Liver (tissue), 9 donors: Measurements from ENCODE around the gene FAM13A. TPM values are rescaled to one million over a fixed set of nuclear protein-coding genes. Genes with fewer than 3 reads are reported as not detected.

Experiments
- DNase-seq: peaks from one replicate; pipeline ENCODE4 v3.0.0-alpha.2; 2017; ENCODE audit warnings: low spot score
- H3K27ac ChIP-seq, 2 donors: one replicate each; pipeline ENCODE4 v1.7.0; 2013; ENCODE audit warnings: inconsistent platforms in 2 of 2, low read length in 2 of 2, control low read depth in 1 of 2, low read depth in 1 of 2, mild to moderate bottlenecking in 1 of 2
- H3K27me3 ChIP-seq, 4 donors: one replicate each; pipeline versions ENCODE4 v1.6.1 to v1.7.0; 2013; ENCODE audit warnings: low read length in 3 of 4, inconsistent platforms in 1 of 4, mild to moderate bottlenecking in 1 of 4, moderate library complexity in 1 of 4; ENCODE audit not compliant: control insufficient read depth in 4 of 4, insufficient read depth in 4 of 4
- H3K36me3 ChIP-seq, 4 donors: one replicate each; pipeline versions ENCODE4 v1.6.1 to v1.7.0; 2013; ENCODE audit warnings: low read length in 3 of 4, mild to moderate bottlenecking in 3 of 4, low read depth in 1 of 4, moderate library complexity in 1 of 4; ENCODE audit not compliant: control insufficient read depth in 4 of 4, insufficient read depth in 3 of 4
- H3K4me1 ChIP-seq, 4 donors: one replicate each; pipeline versions ENCODE4 v1.6.1 to v1.7.0; 2013; ENCODE audit warnings: low read length in 3 of 4, mild to moderate bottlenecking in 3 of 4, moderate library complexity in 1 of 4; ENCODE audit not compliant: control insufficient read depth in 4 of 4, insufficient read depth in 4 of 4
- H3K4me3 ChIP-seq, 3 donors: one replicate each; pipeline versions ENCODE4 v1.6.1 to v1.7.0; 2013; ENCODE audit warnings: low read length in 3 of 3, control low read depth in 1 of 3, low read depth in 1 of 3, mild to moderate bottlenecking in 1 of 3
- H3K9ac ChIP-seq, 2 donors: one replicate each; pipeline ENCODE4 v1.7.0; 2013; ENCODE audit warnings: low read length in 2 of 2, mild to moderate bottlenecking in 2 of 2, moderate library complexity in 2 of 2, control low read depth in 1 of 2, low read depth in 1 of 2
- H3K9me3 ChIP-seq, 4 donors: one replicate each; pipeline versions ENCODE4 v1.6.1 to v1.7.0; 2013; ENCODE audit warnings: low read length in 3 of 4; ENCODE audit not compliant: control insufficient read depth in 4 of 4
- ATF3 ChIP-seq: IDR thresholded peaks from 2 replicates; pipeline ENCODE4 v1.6.1; 2016; ENCODE audit warnings: antibody characterized with exemption
- CTCF ChIP-seq: fragments of 150-350 bp; IDR thresholded peaks from 2 replicates; pipeline ENCODE4 v1.5.1; 2017; ENCODE audit warnings: improper control_type of control experiment, low read depth, low read length; ENCODE audit not compliant: missing input control
- EGR1 ChIP-seq, 2 donors: IDR thresholded peaks; 2 replicates each; pipeline ENCODE4 v1.6.1; 2016 to 2018; ENCODE audit warnings: antibody characterized with exemption in 2 of 2, low read depth in 2 of 2
- FOXA2 ChIP-seq: IDR thresholded peaks from 2 replicates; pipeline ENCODE4 v1.6.1; 2016; ENCODE audit warnings: antibody characterized with exemption
- GABPA ChIP-seq, 2 donors: IDR thresholded peaks in 1 of 2; conservative IDR thresholded peaks in 1 of 2; 2 replicates each; pipeline ENCODE4 v1.6.1; 2016; ENCODE audit warnings: antibody characterized with exemption in 2 of 2, mild to moderate bottlenecking in 1 of 2, moderate library complexity in 1 of 2
- HNF4A ChIP-seq, 2 donors: conservative IDR thresholded peaks; 2 replicates each; pipeline ENCODE4 v1.6.1; 2016; ENCODE audit warnings: antibody characterized with exemption in 2 of 2, mild to moderate bottlenecking in 2 of 2
- HNF4G ChIP-seq: IDR thresholded peaks from 2 replicates; pipeline ENCODE4 v1.6.1; 2016; ENCODE audit warnings: antibody characterized with exemption
- MAX ChIP-seq: IDR thresholded peaks from 2 replicates; pipeline ENCODE4 v1.6.1; 2016; ENCODE audit warnings: antibody characterized with exemption
- NR2F2 ChIP-seq: IDR thresholded peaks from 2 replicates; pipeline ENCODE4 v1.6.1; 2016; ENCODE audit warnings: antibody characterized with exemption
- RAD21 ChIP-seq, 2 donors: IDR thresholded peaks; 2 replicates each; pipeline ENCODE4 v1.6.1; 2016; ENCODE audit warnings: antibody characterized with exemption in 2 of 2, mild to moderate bottlenecking in 2 of 2
- REST ChIP-seq: IDR thresholded peaks from 2 replicates; pipeline ENCODE4 v1.6.1; 2016; ENCODE audit warnings: antibody characterized with exemption, mild to moderate bottlenecking
- RXRA ChIP-seq, 2 donors: IDR thresholded peaks; 2 replicates each; pipeline ENCODE4 v1.6.1; 2017 to 2018; ENCODE audit warnings: antibody characterized with exemption in 2 of 2, mild to moderate bottlenecking in 1 of 2
- YY1 ChIP-seq: IDR thresholded peaks from 2 replicates; pipeline ENCODE4 v1.6.1; 2016; ENCODE audit warnings: antibody characterized with exemption, mild to moderate bottlenecking
- ZBTB33 ChIP-seq: IDR thresholded peaks from 2 replicates; pipeline ENCODE4 v1.6.1; 2016; ENCODE audit warnings: antibody characterized with exemption
- WGBS: extraction: QIAGEN DNeasy Blood & Tissue Kit; methylation state at CpG from one replicate; pipeline ENCODE4 v1.1.7; 2013; 5-methylcytosine and 5-hydroxymethylcytosine counted together
- polyA plus RNA-seq, 2 donors: library from polyadenylated mRNA; stranded (reverse) in 1 of 2; unstranded in 1 of 2; fragments of 200-250 nt in 1 of 2; fragments of >200 nt in 1 of 2; fragmentation: Nextera tagmentation in 1 of 2; extraction: Ambion mirVana in 1 of 2; gene quantifications; one replicate each; pipeline versions ENCODE4 v1.2.1 to v1.2.3, GENCODE V29; 2013 to 2015
- total RNA-seq, 2 donors: library from RNA; depleted of rRNA; stranded (reverse); fragments of >200 nt; gene quantifications; one replicate each; pipeline ENCODE4 v1.2.3, GENCODE V29; 2014
- donor health status: healthy.
- donor health status: healthy.
- donor health status: healthy.
- donor health status: healthy.
- donor health status: healthy.

The FAM13A gene
- total and polyA plus RNA-seq, 4 donors: 14.9 to 52.9 (median 27.6) TPM

GRCh38 chr4:88981556-88981955, 75.4 kb downstream of the FAM13A start:
- WGBS: 91% methylated on average over 2 of the region's 2 CpGs
- no peak for DNase-seq
- Histone ChIP-seq H3K9ac (no peak overlapping the region), H3K9me3 (no peaks in the 10 kb centered on the region), H3K4me3 (no peak overlapping the region), H3K4me1 (peaks cover 0 to 3% (median 1%) of the 10 kb centered on the region in 4 donors), H3K27ac (no peak overlapping the region), H3K36me3 (no peaks in the 10 kb centered on the region), H3K27me3 (no peaks in the 10 kb centered on the region)
- TF ChIP-seq CTCF (no peak), RAD21 (IDR thresholded peaks at IDR 0.05) (no peak), ZBTB33 (no peak), MAX (no peak), REST (no peak), YY1 (no peak), GABPA (IDR thresholded peaks at IDR 0.05 in 1 of 2, conservative IDR thresholded peaks at IDR 0.05 in 1 of 2) (no peak), RXRA (IDR thresholded peaks at IDR 0.05) (no peak), HNF4G (no peak), ATF3 (no peak), NR2F2 (no peak), EGR1 (IDR thresholded peaks at IDR 0.05; ENCODE audit: low read depth in 2 of 2) (no peak), HNF4A (conservative IDR thresholded peaks at IDR 0.05) (no peak)

GRCh38 chr4:88979276-88979675, 77.7 kb downstream of the FAM13A start:
- no peak overlapping the region for H3K9ac ChIP-seq

More at GRCh38 chr4:88979276-88979675, 77.7 kb downstream of the FAM13A start:
- no peak overlapping the region for H3K27ac ChIP-seq
- H3K36me3 ChIP-seq: no peaks in the 10 kb centered on the region
- TF ChIP-seq NR2F2 (no peak), EGR1 (IDR thresholded peaks at IDR 0.05; ENCODE audit: low read depth in 2 of 2) (no peak), FOXA2 (no peak)
- no peaks in the 10 kb centered on the region for H3K4me1 ChIP-seq
- no peaks in the 10 kb centered on the region for H3K27me3 ChIP-seq
- H3K4me3 ChIP-seq: no peak overlapping the region
- 75% methylated on average over 2 of the region's 2 CpGs for WGBS
- H3K9me3 ChIP-seq: no peaks in the 10 kb centered on the region
- DNase-seq: no peak
